ENCODE measurements around the gene SLC5A9. TPM values are rescaled to one million over a fixed set of nuclear protein-coding genes. Genes with fewer than 3 reads are reported as not detected.

The SLC5A9 gene
- total RNA-seq, 3 donors from 2014 or later, result 0.73 to 3.0 (median 2.4) TPM

DNA sequence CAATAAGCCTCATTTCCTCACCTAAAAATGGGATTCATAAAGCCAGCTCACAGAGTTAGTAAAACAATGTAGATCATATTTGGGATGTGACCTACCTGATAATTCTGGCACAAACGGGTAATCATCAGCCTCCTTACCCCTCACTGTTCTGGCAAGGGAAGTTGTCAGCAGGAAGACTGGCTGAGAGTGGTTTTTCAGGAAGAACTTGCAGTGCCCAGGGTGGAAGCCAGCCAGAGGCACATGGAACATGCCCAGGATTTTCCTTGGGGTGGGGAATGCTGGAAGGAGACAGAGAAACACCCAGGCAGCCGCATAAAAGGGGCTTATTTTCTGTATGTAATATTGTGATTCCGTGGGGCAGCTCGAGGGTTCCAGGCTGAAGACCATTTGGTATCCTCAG is 7.7 kb upstream of the SLC5A9 start:
- ATAC-seq (peak; percentile 67), DNase-seq (peak in 2 of 3 donors; percentile 34 to 46)
- no peaks in the 10 kb centered on the region for H3K9me3 ChIP-seq
- TF ChIP-seq, protein P1, sequence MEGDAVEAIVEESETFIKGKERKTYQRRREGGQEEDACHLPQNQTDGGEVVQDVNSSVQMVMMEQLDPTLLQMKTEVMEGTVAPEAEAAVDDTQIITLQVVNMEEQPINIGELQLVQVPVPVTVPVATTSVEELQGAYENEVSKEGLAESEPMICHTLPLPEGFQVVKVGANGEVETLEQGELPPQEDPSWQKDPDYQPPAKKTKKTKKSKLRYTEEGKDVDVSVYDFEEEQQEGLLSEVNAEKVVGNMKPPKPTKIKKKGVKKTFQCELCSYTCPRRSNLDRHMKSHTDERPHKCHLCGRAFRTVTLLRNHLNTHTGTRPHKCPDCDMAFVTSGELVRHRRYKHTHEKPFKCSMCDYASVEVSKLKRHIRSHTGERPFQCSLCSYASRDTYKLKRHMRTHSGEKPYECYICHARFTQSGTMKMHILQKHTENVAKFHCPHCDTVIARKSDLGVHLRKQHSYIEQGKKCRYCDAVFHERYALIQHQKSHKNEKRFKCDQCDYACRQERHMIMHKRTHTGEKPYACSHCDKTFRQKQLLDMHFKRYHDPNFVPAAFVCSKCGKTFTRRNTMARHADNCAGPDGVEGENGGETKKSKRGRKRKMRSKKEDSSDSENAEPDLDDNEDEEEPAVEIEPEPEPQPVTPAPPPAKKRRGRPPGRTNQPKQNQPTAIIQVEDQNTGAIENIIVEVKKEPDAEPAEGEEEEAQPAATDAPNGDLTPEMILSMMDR (IDR thresholded peaks at IDR 0.05), result no peak
- H3K36me3 ChIP-seq (ENCODE audit: low read depth), result no peaks in the 10 kb centered on the region
- intact Hi-C loops (cut with DNase I, micrococcal nuclease), result no loop called here
- H3K4me3 ChIP-seq, result no peak overlapping the region
- no peaks in the 10 kb centered on the region for H3K4me1 ChIP-seq (ENCODE audit: low read depth)

DNA sequence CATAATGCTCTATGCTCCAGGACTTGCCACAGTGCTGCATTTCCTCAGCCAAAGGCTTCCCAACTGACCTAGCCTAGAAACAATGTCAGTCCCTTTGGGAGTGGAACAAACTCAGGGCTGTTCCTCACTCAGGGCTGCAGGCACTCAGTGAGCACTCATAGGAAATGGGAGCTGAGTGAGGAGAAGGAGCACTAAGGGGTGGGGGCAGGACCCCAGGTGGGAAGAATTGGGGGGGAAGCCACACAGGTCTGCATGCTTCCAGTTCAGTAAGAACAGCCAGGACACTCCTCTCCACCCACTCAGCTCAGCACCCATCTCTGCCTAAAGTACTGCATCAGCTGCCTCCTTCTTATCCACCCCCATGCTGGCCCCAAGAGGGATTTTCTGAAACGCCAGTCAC is 7.3 kb upstream of the SLC5A9 start:
- H3K36me3 ChIP-seq (ENCODE audit: low read depth), result no peaks in the 10 kb centered on the region
- H3K4me1 ChIP-seq (ENCODE audit: low read depth), result no peaks in the 10 kb centered on the region
- ATAC-seq (peak; percentile 9), DNase-seq (no peak)
- TF ChIP-seq, protein P1 (IDR thresholded peaks at IDR 0.05), result no peak
- H3K4me3 ChIP-seq, result no peak overlapping the region
- H3K9me3 ChIP-seq, result no peaks in the 10 kb centered on the region
- intact Hi-C loops (cut with DNase I, micrococcal nuclease), result no loop called here

DNA sequence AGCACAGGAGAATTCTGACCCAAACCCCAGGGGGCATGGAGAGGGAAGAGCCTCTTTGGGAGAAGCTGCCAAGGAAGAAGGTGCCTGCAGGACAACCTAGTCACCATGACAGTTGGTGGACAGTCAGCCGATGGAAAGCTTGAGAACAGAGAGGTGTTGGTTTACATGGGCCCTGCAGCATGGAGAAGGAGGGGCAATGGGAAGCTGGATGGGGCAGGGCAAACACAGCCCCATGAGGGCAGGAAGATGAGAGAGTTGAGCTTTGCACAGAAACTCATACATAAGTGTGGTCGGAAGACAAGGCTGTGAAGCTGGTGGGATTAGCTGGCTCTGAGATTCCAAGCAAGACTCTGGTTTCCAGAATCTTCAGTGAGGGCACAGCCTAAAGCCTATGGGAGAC is 6.6 kb upstream of the SLC5A9 start:
- TF ChIP-seq, protein P1 (IDR thresholded peaks at IDR 0.05), result no peak
- H3K4me1 ChIP-seq (ENCODE audit: low read depth), result no peaks in the 10 kb centered on the region
- no peaks in the 10 kb centered on the region for H3K9me3 ChIP-seq
- no peak overlapping the region for H3K4me3 ChIP-seq
- DNase-seq, result no peak
- H3K36me3 ChIP-seq (ENCODE audit: low read depth), result no peaks in the 10 kb centered on the region
- intact Hi-C loops (cut with DNase I, micrococcal nuclease), result no loop called here
- no peak for ATAC-seq

DNA sequence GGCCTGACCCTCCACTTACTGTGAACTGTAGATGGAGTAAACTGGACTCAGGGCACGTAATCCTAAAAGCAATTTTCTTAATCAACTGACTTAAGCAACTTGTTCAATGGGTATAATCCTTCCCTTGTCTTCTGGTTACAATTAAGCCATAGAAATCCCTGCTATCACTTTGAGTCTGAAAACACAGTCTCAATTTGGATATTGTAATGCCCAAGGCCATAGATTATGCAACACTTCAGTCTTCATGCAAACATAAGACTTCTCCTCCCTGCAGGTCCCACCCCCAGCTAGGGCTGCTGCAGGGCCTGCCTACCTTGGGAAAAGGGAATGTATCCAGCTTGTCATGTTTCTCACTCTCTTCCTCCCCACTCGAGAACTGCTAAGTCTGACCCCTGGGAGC is 6.2 kb upstream of the SLC5A9 start:
- ATAC-seq (no peak), DNase-seq (no peak)
- Histone ChIP-seq H3K36me3 (ENCODE audit: low read depth) (no peaks in the 10 kb centered on the region), H3K4me3 (no peak overlapping the region), H3K9me3 (no peaks in the 10 kb centered on the region), H3K4me1 (ENCODE audit: low read depth) (no peaks in the 10 kb centered on the region)
- TF ChIP-seq, protein P1 (IDR thresholded peaks at IDR 0.05), result no peak
- intact Hi-C loops (cut with DNase I, micrococcal nuclease), result no loop called here

DNA sequence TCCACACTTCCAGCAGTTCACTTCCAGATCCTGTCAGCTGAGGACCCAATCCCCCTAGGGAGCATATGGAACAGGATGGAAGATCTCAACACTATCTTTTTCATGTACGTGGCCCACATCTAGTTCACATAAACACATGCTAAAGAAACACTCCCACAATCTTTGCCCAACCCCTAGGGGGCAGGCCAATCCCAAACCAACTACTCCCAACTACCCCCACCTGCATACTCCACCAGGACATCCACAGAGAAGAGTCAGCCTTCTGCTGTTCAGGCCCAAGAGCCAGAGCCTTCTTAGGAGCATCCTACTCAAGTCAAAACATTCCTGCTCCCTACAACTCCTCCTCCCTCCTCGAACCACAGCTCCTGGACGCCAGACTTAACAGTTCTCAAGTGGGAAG is 5.6 kb upstream of the SLC5A9 start:
- H3K9me3 ChIP-seq, result no peaks in the 10 kb centered on the region
- TF ChIP-seq, protein P1 (IDR thresholded peaks at IDR 0.05), result no peak
- ATAC-seq, result peak; percentile 27
- no peaks in the 10 kb centered on the region for H3K36me3 ChIP-seq (ENCODE audit: low read depth)
- no peak overlapping the region for H3K4me3 ChIP-seq
- no peak for DNase-seq
- H3K4me1 ChIP-seq (ENCODE audit: low read depth), result no peaks in the 10 kb centered on the region
- intact Hi-C loops (cut with DNase I, micrococcal nuclease), result no loop called here

DNA sequence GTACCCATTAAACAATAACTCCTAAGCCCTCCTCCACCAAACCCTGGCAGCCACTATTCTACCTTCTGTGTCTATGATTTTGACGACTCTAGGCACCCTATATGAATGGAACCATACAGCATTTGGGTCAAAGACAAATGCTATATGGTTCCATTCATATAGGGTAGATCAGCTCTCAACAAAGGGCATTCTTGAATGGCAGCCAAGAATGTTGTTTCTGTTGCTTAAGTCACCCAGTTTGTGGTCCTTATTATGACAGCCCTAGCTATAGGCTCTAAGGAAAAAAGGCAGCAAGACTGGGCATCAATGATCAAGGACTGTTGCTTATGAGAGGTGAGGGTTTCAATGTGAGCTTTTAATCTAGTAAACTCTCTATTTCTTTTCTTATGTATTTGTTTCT is 4.7 kb upstream of the SLC5A9 start:
- no peaks in the 10 kb centered on the region for H3K36me3 ChIP-seq (ENCODE audit: low read depth)
- H3K9me3 ChIP-seq, result no peaks in the 10 kb centered on the region
- H3K4me1 ChIP-seq (ENCODE audit: low read depth), result peaks cover 2% of the 10 kb centered on the region
- ATAC-seq, result no peak
- TF ChIP-seq, protein P1 (IDR thresholded peaks at IDR 0.05), result no peak
- intact Hi-C loops (cut with DNase I, micrococcal nuclease), result no loop called here
- no peak for DNase-seq
- no peak overlapping the region for H3K4me3 ChIP-seq

Data from mucosa of descending colon (tissue), 3 donors.